Measurements from ENCODE around the gene NOTCH1.

Gene NOTCH1

GRCh38 chr9:136482046-136482792, 63.6 kb downstream of the NOTCH1 start:
- Histone ChIP-seq H2BK5ac (ENCODE audit: low read length) (no peak overlapping the region), H2BK120ac (ENCODE audit: low read depth, low read length) (peak overlapping the region; percentile 81), H3K27me3 (ENCODE audit: control insufficient read depth in 3 of 3, insufficient read depth in 3 of 3, low read depth in 1 of 3, low read length in 3 of 3) (no peaks in the 10 kb centered on the region), H4K91ac (ENCODE audit: low read depth, low read length, poor library complexity) (peak overlapping the region; percentile 1), H3K4me2 (ENCODE audit: insufficient read depth, low read length, poor library complexity, severe bottlenecking) (peak overlapping the region; percentile 71), H2AFZ (ENCODE audit: low read length) (peak overlapping the region; percentile 81), H3K9me3 (replicated peaks in 1 of 2; ENCODE audit: control insufficient read depth in 2 of 2, insufficient read depth in 1 of 2, low read depth in 1 of 2, low read length in 2 of 2) (no peaks in the 10 kb centered on the region), H2BK15ac (ENCODE audit: low read length) (peak overlapping the region; percentile 17), H3K36me3 (replicated peaks in 1 of 2; ENCODE audit: control insufficient read depth in 2 of 2, insufficient read depth in 2 of 2, low read length in 2 of 2) (peaks cover 7 to 28% of the 10 kb centered on the region in 2 donors), H3K27ac (replicated peaks; ENCODE audit: low read length) (peak overlapping the region; percentile 64), H3K14ac (ENCODE audit: low read length) (peak overlapping the region; percentile 76), H3K9ac (ENCODE audit: low read depth, low read length, poor library complexity) (peak overlapping the region; percentile 96), H3K4me3 (ENCODE audit: low read length in 2 of 2) (peak overlapping the region; percentile 96 to 98), H3K23ac (ENCODE audit: low read depth, low read length, poor library complexity) (peak overlapping the region; percentile 89), H2BK12ac (ENCODE audit: low read length) (no peak overlapping the region), H3K18ac (ENCODE audit: low read length) (peak overlapping the region; percentile 97), H3K4ac (ENCODE audit: low read length) (no peak overlapping the region), H3K79me1 (ENCODE audit: low read depth, low read length) (peaks cover 8% of the 10 kb centered on the region), H4K8ac (ENCODE audit: low read depth, low read length) (no peak overlapping the region), H3K4me1 (ENCODE audit: control insufficient read depth in 2 of 2, insufficient read depth in 1 of 2, low read depth in 1 of 2, low read length in 2 of 2) (peaks cover 10 to 32% of the 10 kb centered on the region in 2 donors), H2AK5ac (ENCODE audit: low read depth, low read length) (peak overlapping the region; percentile 88)
- no CpG with 5 or more reads among the region's 39 CpGs for WGBS, 2 donors (ENCODE audit: extremely low coverage in 2 of 2, insufficient read length in 2 of 2, insufficient replicate concordance in 1 of 2)
- DNase-seq (ENCODE audit: low spot score): peak; percentile 29

GRCh38 chr9:136481558-136481957, 64.3 kb downstream of the NOTCH1 start:
- Histone ChIP-seq H3K4me1 (ENCODE audit: control insufficient read depth in 2 of 2, insufficient read depth in 1 of 2, low read depth in 1 of 2, low read length in 2 of 2) (peaks cover 10 to 30% of the 10 kb centered on the region in 2 donors), H2BK5ac (ENCODE audit: low read length) (no peak overlapping the region), H4K8ac (ENCODE audit: low read depth, low read length) (no peak overlapping the region), H3K9me3 (replicated peaks in 1 of 2; ENCODE audit: control insufficient read depth in 2 of 2, insufficient read depth in 1 of 2, low read depth in 1 of 2, low read length in 2 of 2) (no peaks in the 10 kb centered on the region), H3K27ac (replicated peaks; ENCODE audit: low read length) (no peak overlapping the region), H2BK15ac (ENCODE audit: low read length) (no peak overlapping the region), H2AK5ac (ENCODE audit: low read depth, low read length) (no peak overlapping the region), H4K91ac (ENCODE audit: low read depth, low read length, poor library complexity) (no peak overlapping the region), H3K4me3 (ENCODE audit: low read length in 2 of 2) (peak overlapping the region in 1 of 2 donors; percentile 96), H3K4ac (ENCODE audit: low read length) (no peak overlapping the region), H3K14ac (ENCODE audit: low read length) (no peak overlapping the region), H3K23ac (ENCODE audit: low read depth, low read length, poor library complexity) (no peak overlapping the region), H3K36me3 (replicated peaks in 1 of 2; ENCODE audit: control insufficient read depth in 2 of 2, insufficient read depth in 2 of 2, low read length in 2 of 2) (peaks cover 14 to 34% of the 10 kb centered on the region in 2 donors), H2BK120ac (ENCODE audit: low read depth, low read length) (no peak overlapping the region), H3K4me2 (ENCODE audit: insufficient read depth, low read length, poor library complexity, severe bottlenecking) (peak overlapping the region; percentile 27), H2BK12ac (ENCODE audit: low read length) (no peak overlapping the region), H3K27me3 (ENCODE audit: control insufficient read depth in 3 of 3, insufficient read depth in 3 of 3, low read depth in 1 of 3, low read length in 3 of 3) (no peaks in the 10 kb centered on the region), H2AFZ (ENCODE audit: low read length) (no peak overlapping the region), H3K18ac (ENCODE audit: low read length) (no peak overlapping the region), H3K9ac (ENCODE audit: low read depth, low read length, poor library complexity) (no peak overlapping the region), H3K79me1 (ENCODE audit: low read depth, low read length) (peaks cover 8% of the 10 kb centered on the region)
- no CpG with 5 or more reads among the region's 5 CpGs for WGBS, 2 donors (ENCODE audit: extremely low coverage in 2 of 2, insufficient read length in 2 of 2, insufficient replicate concordance in 1 of 2)
- no peak for DNase-seq (ENCODE audit: low spot score)

- H2BK120ac ChIP-seq (ENCODE audit: low read depth, low read length): no peak overlapping the region
- peaks cover 2 to 3% of the 10 kb centered on the region in 2 donors for H3K4me1 ChIP-seq (ENCODE audit: control insufficient read depth in 2 of 2, insufficient read depth in 1 of 2, low read depth in 1 of 2, low read length in 2 of 2)
- DNase-seq (ENCODE audit: low spot score): no peak
- H2BK15ac ChIP-seq (ENCODE audit: low read length): no peak overlapping the region
- no peak overlapping the region for H3K4me3 ChIP-seq (ENCODE audit: low read length in 2 of 2)
- H3K4me2 ChIP-seq (ENCODE audit: insufficient read depth, low read length, poor library complexity, severe bottlenecking): no peak overlapping the region
- H4K8ac ChIP-seq (ENCODE audit: low read depth, low read length): no peak overlapping the region
- no peak overlapping the region for H4K91ac ChIP-seq (ENCODE audit: low read depth, low read length, poor library complexity)
- no peak overlapping the region for H3K18ac ChIP-seq (ENCODE audit: low read length)
- H3K9ac ChIP-seq (ENCODE audit: low read depth, low read length, poor library complexity): no peak overlapping the region
- H3K9me3 ChIP-seq (replicated peaks in 1 of 2; ENCODE audit: control insufficient read depth in 2 of 2, insufficient read depth in 1 of 2, low read depth in 1 of 2, low read length in 2 of 2): no peaks in the 10 kb centered on the region
- no peak overlapping the region for H2BK12ac ChIP-seq (ENCODE audit: low read length)
- H2AFZ ChIP-seq (ENCODE audit: low read length): no peak overlapping the region
- peaks cover 25% of the 10 kb centered on the region for H3K79me1 ChIP-seq (ENCODE audit: low read depth, low read length)
- H3K23ac ChIP-seq (ENCODE audit: low read depth, low read length, poor library complexity): no peak overlapping the region
- no peaks in the 10 kb centered on the region for H3K27me3 ChIP-seq (ENCODE audit: control insufficient read depth in 3 of 3, insufficient read depth in 3 of 3, low read depth in 1 of 3, low read length in 3 of 3)
- WGBS, 2 donors (ENCODE audit: extremely low coverage in 2 of 2, insufficient read length in 2 of 2, insufficient replicate concordance in 1 of 2): no CpG with 5 or more reads among the region's 25 CpGs
- H3K4ac ChIP-seq (ENCODE audit: low read length): no peak overlapping the region
- no peak overlapping the region for H3K14ac ChIP-seq (ENCODE audit: low read length)
- peaks cover 59 to 84% of the 10 kb centered on the region in 2 donors for H3K36me3 ChIP-seq (replicated peaks in 1 of 2; ENCODE audit: control insufficient read depth in 2 of 2, insufficient read depth in 2 of 2, low read length in 2 of 2)
- no peak overlapping the region for H2BK5ac ChIP-seq (ENCODE audit: low read length)
- H3K27ac ChIP-seq (replicated peaks; ENCODE audit: low read length): no peak overlapping the region
- H2AK5ac ChIP-seq (ENCODE audit: low read depth, low read length): no peak overlapping the region
Observed at GRCh38 chr9:136476369-136477150, 69.3 kb downstream of the NOTCH1 start.
